Stimulated activated naive CD8-positive, alpha-beta T cell treated with anti-CD3 and anti-CD28 coated beads, Interleukin-15, Interleukin-2, amounts not matched to agents 100 U/mL and 50 U/mL, for 24 hours (primary cell): ENCODE data around the gene HBD.

Source experiments
- ATAC-seq: fragments of 150-1000 bp; cut with Tn5 transposase; one replicate; pipeline ENCODE4 v1.10.0; 2021
- DNase-seq: peaks from one replicate; pipeline ENCODE4 v3.0.0; 2021

The HBD gene

GRCh38 chr11:5232176-5232575 is 2.1 kb downstream of the HBD start:
- ATAC-seq (no peak), DNase-seq (no peak)

- ATAC-seq, result no peak
Observed at GRCh38 chr11:5231111-5231510, 3.2 kb downstream of the HBD start.

DNA sequence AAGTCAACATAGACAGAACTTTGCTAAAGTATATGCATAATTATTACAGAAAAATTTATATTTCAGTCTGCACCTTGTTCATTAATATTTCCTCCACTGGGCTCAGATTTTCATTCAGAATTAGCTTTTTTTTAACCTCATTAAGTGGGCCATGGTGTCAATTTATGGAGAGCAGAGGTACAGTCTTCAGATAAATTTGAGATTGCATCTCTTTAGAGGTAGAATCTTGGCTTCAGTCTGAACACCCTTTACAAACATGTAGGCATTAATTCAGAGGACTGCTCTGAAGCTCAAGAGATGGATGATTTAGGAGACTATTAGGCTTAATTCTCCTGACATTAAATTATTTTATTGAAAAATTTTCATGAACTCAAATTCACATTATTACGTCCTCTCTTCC is 4.0 kb downstream of the HBD start:
- ATAC-seq (no peak), DNase-seq (no peak)

More at GRCh38 chr11:5231111-5231510, 3.2 kb downstream of the HBD start:
- no peak for DNase-seq

DNA sequence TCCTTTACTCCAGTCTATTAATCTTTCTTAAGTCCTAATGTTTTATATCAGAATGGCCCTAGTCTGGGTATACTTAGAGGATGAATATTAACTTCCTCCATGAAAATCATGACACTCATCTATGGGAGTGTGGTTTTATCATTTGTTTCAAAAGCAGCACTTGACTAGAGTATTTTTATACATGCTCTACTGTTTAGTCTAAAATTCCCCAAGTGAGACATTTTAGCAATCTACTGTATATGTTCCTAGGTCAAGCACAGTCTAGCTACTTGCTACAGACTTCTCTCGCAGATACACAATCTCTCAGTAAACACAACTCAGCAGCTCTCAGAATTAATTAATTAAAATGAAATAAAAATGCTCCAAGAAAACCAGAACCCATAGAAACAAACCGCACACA is 4.5 kb downstream of the HBD start:
- no peak for DNase-seq
- no peak for ATAC-seq

DNA sequence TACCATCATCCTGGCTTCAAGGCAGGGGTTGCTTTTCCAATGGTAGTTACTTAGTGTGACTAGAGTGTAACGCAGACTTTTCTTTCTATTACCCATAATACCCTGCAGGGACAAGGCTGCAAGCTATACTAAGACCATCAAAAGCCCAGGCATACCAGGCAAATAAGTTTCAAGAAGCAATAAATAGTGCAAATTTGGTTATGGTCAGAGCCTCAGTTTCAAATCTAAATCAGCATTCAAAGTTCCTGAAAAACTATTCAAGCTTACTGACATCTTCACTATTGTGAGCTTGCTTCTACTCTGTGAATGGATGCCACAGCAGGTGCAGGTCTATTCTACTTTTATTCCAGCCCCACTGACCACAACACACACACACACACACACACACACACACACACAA is 4.9 kb downstream of the HBD start:
- ATAC-seq (no peak), DNase-seq (no peak)

GRCh38 chr11:5228124-5228523 is 6.2 kb downstream of the HBD start:
- no peak for ATAC-seq

DNA sequence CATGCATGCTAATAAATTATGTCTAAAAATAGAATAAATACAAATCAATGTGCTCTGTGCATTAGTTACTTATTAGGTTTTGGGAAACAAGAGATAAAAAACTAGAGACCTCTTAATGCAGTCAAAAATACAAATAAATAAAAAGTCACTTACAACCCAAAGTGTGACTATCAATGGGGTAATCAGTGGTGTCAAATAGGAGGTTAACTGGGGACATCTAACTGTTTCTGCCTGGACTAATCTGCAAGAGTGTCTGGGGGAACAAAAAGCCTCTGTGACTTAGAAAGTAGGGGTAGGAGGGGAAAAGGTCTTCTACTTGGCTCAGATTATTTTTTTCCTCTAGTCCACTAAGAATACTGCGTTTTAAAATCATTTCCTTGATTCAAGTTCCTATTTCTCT is 6.6 kb downstream of the HBD start:
- no peak for ATAC-seq
- DNase-seq, result no peak

More at GRCh38 chr11:5228124-5228523, 6.2 kb downstream of the HBD start:
- DNase-seq, result no peak

- DNase-seq (no peak), ATAC-seq (no peak)
Observed at GRCh38 chr11:5226732-5227310, 7.5 kb downstream of the HBD start, which contains the start of gene HBB. Gene HBB (minus strand): TSS chr11:5227071. CDS start chr11:5227021, 50 bp downstream.

DNA sequence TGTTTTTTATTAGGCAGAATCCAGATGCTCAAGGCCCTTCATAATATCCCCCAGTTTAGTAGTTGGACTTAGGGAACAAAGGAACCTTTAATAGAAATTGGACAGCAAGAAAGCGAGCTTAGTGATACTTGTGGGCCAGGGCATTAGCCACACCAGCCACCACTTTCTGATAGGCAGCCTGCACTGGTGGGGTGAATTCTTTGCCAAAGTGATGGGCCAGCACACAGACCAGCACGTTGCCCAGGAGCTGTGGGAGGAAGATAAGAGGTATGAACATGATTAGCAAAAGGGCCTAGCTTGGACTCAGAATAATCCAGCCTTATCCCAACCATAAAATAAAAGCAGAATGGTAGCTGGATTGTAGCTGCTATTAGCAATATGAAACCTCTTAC is 8.8 kb downstream of the HBD start:
- ATAC-seq (no peak), DNase-seq (no peak)

DNA sequence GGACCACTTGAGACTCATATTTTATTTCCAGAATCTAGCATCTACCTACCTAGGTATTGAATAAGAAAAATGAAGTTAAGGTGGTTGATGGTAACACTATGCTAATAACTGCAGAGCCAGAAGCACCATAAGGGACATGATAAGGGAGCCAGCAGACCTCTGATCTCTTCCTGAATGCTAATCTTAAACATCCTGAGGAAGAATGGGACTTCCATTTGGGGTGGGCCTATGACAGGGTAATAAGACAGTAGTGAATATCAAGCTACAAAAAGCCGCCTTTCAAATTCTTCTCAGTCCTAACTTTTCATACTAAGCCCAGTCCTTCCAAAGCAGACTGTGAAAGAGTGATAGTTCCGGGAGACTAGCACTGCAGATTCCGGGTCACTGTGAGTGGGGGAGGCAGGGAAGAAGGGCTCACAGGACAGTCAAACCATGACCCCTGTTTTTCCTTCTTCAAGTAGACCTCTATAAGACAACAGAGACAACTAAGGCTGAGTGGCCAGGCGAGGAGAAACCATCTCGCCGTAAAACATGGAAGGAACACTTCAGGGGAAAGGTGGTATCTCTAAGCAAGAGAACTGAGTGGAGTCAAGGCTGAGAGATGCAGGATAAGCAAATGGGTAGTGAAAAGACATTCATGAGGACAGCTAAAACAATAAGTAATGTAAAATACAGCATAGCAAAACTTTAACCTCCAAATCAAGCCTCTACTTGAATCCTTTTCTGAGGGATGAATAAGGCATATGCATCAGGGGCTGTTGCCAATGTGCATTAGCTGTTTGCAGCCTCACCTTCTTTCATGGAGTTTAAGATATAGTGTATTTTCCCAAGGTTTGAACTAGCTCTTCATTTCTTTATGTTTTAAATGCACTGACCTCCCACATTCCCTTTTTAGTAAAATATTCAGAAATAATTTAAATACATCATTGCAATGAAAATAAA is 9.5 kb downstream of the HBD start:
- DNase-seq (no peak), ATAC-seq (no peak)

GRCh38 chr11:5223686-5224085 is 10.6 kb downstream of the HBD start:
- ATAC-seq, result no peak

GRCh38 chr11:5223146-5223545 is 11.1 kb downstream of the HBD start:
- ATAC-seq, result no peak
- DNase-seq, result no peak

More at GRCh38 chr11:5223686-5224085, 10.6 kb downstream of the HBD start:
- no peak for DNase-seq

- ATAC-seq (no peak), DNase-seq (no peak)
Observed at GRCh38 chr11:5210376-5210885, 23.9 kb downstream of the HBD start.

DNA sequence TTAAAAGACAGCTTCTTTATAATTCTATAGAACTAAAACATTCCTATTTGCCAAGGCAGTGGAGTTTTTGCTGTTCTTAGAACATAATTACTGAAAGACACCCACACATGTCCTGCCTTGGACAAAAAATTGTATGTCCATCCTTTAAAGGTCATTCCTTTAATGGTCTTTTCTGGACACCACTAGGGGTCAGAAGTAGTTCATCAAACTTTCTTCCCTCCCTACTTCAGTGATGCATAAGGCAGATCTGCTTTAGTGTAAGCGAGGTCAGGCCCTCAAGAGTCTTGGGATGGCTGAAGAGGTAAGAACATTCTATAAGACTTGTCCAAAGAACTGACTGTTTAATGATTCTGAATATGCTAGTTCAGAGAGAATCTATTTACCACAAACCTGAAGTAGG is 29.5 kb downstream of the HBD start:
- ATAC-seq, result no peak
- DNase-seq, result no peak

GRCh38 chr11:5203366-5203765 is 30.9 kb downstream of the HBD start:
- no peak for ATAC-seq
- no peak for DNase-seq

DNA sequence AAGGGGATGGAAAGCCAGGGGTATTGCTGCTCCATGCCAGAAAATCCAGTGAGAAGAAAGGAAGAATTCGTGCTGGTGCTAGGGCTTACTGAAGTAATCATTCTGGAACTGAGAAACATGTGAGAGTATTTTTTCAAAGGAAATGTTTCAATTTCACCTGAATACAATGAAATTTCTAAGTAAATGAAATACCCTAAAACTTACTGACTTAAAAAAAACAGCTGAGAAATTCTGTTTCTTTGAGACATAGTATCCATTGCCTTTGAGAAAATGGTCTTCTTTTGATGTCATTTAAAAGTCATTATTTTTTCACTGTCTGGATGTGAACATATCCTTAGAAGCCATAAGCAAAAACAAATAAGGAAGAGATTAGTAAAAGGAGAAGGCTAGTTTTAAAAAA is 33.7 kb downstream of the HBD start, which contains the start of gene OR51V1:
Gene OR51V1 (minus strand): TSS at position 101 of the 400 bp plus-strand sequence. CDS start 0 bp downstream, at position 101.
- no peak for ATAC-seq
- no peak for DNase-seq

- ATAC-seq (no peak), DNase-seq (no peak)
Observed at GRCh38 chr11:5198285-5198684, 36.0 kb downstream of the HBD start.

GRCh38 chr11:5197536-5197935 is 36.7 kb downstream of the HBD start:
- ATAC-seq, result no peak

DNA sequence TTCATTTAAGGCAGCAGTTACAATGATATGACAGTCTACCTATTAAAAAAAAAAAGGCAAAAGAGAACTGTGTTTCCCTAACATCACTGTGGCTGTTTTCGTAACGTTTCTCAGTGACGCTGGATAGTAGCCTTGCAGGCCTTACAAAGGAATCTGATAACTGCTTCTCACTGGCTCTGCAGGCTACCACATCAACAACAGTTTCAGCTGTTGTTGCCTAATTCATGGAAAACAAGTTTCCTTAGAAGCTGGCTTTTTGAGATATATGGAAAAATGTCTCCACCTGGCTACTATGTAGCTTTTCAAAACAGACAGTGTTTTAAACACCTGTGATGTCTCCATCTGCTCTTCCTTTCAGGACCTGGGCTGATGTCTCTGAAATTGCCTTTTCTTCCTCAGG is 37.6 kb downstream of the HBD start:
- DNase-seq (no peak), ATAC-seq (no peak)

More at GRCh38 chr11:5197536-5197935, 36.7 kb downstream of the HBD start:
- DNase-seq, result no peak

- DNase-seq, result no peak
- no peak for ATAC-seq
Observed at GRCh38 chr11:5196067-5196466, 38.2 kb downstream of the HBD start.

- ATAC-seq (no peak), DNase-seq (no peak)
Observed at GRCh38 chr11:5192738-5193137, 41.5 kb downstream of the HBD start.

DNA sequence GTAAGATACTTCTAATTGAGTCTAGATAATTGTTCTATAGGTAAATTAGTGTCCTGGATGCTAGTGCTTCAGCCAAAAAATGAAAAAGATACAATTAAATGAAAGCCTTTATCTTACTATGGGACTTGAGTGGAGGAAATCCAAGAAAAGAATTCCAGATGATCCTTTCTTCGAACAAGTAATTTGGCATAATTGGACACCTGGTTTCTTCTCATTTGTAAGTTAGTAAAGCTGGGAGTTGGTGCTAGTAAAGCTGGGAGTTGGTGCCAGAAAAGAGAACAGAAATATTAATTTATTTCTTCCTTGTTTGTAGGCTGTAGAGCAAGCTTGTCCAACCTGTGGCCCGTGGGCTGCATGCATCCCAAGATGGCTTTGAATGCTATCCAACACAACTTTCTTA is 46.1 kb downstream of the HBD start:
- ATAC-seq, result no peak
- DNase-seq, result no peak
